Measurements from ENCODE around the gene SLC9A9. TPM values are rescaled to one million over a fixed set of nuclear protein-coding genes. Genes with fewer than 3 reads are reported as not detected.
"Not testable (repeated sequence)": the region's sequence is repeated elsewhere in the genome, so short reads cannot be mapped to it uniquely, and the experiment has no call there.

Gene SLC9A9
- total RNA-seq, 3 donors from 2014 or later: 6.2 to 17.3 (median 7.8) TPM

- TF ChIP-seq CTCF (IDR thresholded peaks at IDR 0.05): no peak
- no peak for TF ChIP-seq POLR2AphosphoS5 (IDR thresholded peaks at IDR 0.05)
- no peak for TF ChIP-seq POLR2A (IDR thresholded peaks at IDR 0.05)
- no peak for DNase-seq (ENCODE audit: low spot score in 2 of 2)
- H3K9me3 ChIP-seq: no peaks in the 10 kb centered on the region
- no peaks in the 10 kb centered on the region for H3K36me3 ChIP-seq
- no peak overlapping the region for H3K27ac ChIP-seq
- H3K27me3 ChIP-seq: no peaks in the 10 kb centered on the region
- H3K4me1 ChIP-seq: no peaks in the 10 kb centered on the region
- intact Hi-C loops (cut with DNase I; ENCODE audit: low total_unique reads): no loop called here
- no peak overlapping the region for H3K4me3 ChIP-seq
These were observed 322.2 kb downstream of the SLC9A9 start for GRCh38 chr3:143526011-143526545.

- Histone ChIP-seq H3K4me3 (no peak overlapping the region), H3K36me3 (no peaks in the 10 kb centered on the region), H3K4me1 (no peaks in the 10 kb centered on the region), H3K9me3 (no peaks in the 10 kb centered on the region), H3K27ac (no peak overlapping the region), H3K27me3 (no peaks in the 10 kb centered on the region)
- no peak for DNase-seq (ENCODE audit: low spot score in 2 of 2)
- intact Hi-C loops (cut with DNase I; ENCODE audit: low total_unique reads): no loop called here
- TF ChIP-seq POLR2AphosphoS5 (IDR thresholded peaks at IDR 0.05): no peak
These were observed 322.9 kb downstream of the SLC9A9 start for GRCh38 chr3:143525408-143525807.

GRCh38 chr3:143521803-143522202 is 326.5 kb downstream of the SLC9A9 start:
- TF ChIP-seq POLR2AphosphoS5 (IDR thresholded peaks at IDR 0.05) (no peak), POLR2A (IDR thresholded peaks at IDR 0.05) (no peak), CTCF (IDR thresholded peaks at IDR 0.05) (no peak)
- Histone ChIP-seq H3K9me3 (no peaks in the 10 kb centered on the region), H3K27ac (no peak overlapping the region), H3K36me3 (no peaks in the 10 kb centered on the region), H3K4me3 (no peak overlapping the region), H3K27me3 (no peaks in the 10 kb centered on the region), H3K4me1 (no peaks in the 10 kb centered on the region)
- no peak for DNase-seq (ENCODE audit: low spot score in 2 of 2)
- intact Hi-C loops (cut with DNase I; ENCODE audit: low total_unique reads): loop anchor here (2.0 kb wide), 1 partner anchor 69 kb away; no protein-coding TSS in a partner anchor

DNA sequence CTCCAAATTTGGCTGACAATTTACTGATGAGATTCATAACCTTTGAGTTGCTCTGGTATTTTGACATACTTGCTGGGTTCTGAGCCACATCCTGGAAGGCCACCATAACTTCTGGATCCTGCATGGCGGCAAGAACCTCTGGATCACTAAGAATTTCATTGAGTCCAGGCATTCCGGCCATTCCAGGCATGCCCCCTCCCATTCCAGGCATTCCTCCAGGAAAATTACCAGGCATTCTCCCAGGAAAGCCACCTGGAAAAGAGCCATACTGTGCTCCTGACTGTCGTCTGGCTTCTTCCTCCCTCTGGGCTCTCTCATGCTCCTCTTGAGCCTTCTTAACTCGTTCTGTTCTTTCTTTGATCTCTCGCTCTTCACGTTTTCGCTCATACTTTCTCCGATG is 331.1 kb downstream of the SLC9A9 start:
- DNase-seq (ENCODE audit: low spot score in 2 of 2); intact Hi-C loops (cut with DNase I; ENCODE audit: low total_unique reads); H3K9me3 ChIP-seq; H3K4me1 ChIP-seq; H3K4me3 ChIP-seq; H3K27me3 ChIP-seq; H3K36me3 ChIP-seq; H3K27ac ChIP-seq: not testable (repeated sequence)

DNA sequence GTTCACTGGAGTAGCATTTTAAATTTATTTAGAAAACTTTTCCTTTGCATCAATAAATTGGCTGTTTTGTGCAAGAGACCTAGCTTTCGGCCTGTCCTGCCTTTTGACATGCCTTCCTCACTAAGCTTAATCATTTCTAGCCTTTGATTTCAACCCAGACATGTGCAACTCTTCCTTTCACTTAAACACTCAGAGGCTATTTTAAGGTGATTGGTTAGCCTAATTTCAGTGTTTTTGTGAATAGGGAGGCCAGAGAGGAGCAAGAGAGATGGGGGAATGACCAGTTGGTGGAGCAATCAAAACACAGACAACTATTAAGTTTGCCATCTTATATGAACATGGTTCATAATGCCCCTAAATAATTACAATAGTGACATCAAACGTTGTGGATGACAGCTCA is 333.4 kb downstream of the SLC9A9 start:
- no peaks in the 10 kb centered on the region for H3K36me3 ChIP-seq
- no peaks in the 10 kb centered on the region for H3K9me3 ChIP-seq
- no peak for TF ChIP-seq CTCF (IDR thresholded peaks at IDR 0.05)
- no peak for TF ChIP-seq POLR2AphosphoS5 (IDR thresholded peaks at IDR 0.05)
- TF ChIP-seq POLR2A (IDR thresholded peaks at IDR 0.05): no peak
- H3K27ac ChIP-seq: no peak overlapping the region
- no peak overlapping the region for H3K4me3 ChIP-seq
- no peaks in the 10 kb centered on the region for H3K27me3 ChIP-seq
- no peak for DNase-seq (ENCODE audit: low spot score in 2 of 2)
- no peaks in the 10 kb centered on the region for H3K4me1 ChIP-seq
- intact Hi-C loops (cut with DNase I; ENCODE audit: low total_unique reads): no loop called here

DNA sequence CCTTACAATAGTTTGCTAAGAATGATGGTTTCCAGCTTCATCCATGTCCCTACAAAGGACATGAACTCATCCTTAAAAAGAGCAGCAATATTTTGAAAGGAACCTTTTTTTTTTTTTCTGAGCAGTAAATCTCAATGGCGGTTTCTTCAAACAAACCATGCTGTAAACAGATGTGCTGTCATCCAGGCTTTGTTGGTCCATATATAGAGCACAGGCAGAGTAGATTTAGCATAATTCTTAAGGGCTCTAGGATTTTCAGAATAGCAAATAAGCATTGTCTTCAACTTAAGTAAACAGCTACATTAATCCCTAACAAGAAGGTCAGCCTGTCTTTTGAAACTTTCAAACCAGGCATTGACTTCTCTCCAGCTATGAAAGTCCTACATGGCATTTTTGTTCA is 334.2 kb downstream of the SLC9A9 start:
- no peaks in the 10 kb centered on the region for H3K4me1 ChIP-seq
- H3K27me3 ChIP-seq: no peaks in the 10 kb centered on the region
- no peak for TF ChIP-seq POLR2AphosphoS5 (IDR thresholded peaks at IDR 0.05)
- no peak for TF ChIP-seq CTCF (IDR thresholded peaks at IDR 0.05)
- no peak for TF ChIP-seq POLR2A (IDR thresholded peaks at IDR 0.05)
- no peaks in the 10 kb centered on the region for H3K36me3 ChIP-seq
- intact Hi-C loops (cut with DNase I; ENCODE audit: low total_unique reads): no loop called here
- no peak overlapping the region for H3K4me3 ChIP-seq
- no peaks in the 10 kb centered on the region for H3K9me3 ChIP-seq
- DNase-seq (ENCODE audit: low spot score in 2 of 2): no peak
- no peak overlapping the region for H3K27ac ChIP-seq

All from breast epithelium (tissue), 4 donors.